GM19468 (cell line): Measurements from ENCODE around the gene TTC9.

Experiments
- ATAC-seq: cut with Tn5 transposase; IDR thresholded peaks from one replicate; pipeline ENCODE4 v1.9.1; 2021; ENCODE audit warnings: mild to moderate bottlenecking, moderate library complexity, moderate number of reproducible peaks; ENCODE audit not compliant: unreplicated experiment; ENCODE audit errors: extremely low read depth

TTC9 gene

DNA sequence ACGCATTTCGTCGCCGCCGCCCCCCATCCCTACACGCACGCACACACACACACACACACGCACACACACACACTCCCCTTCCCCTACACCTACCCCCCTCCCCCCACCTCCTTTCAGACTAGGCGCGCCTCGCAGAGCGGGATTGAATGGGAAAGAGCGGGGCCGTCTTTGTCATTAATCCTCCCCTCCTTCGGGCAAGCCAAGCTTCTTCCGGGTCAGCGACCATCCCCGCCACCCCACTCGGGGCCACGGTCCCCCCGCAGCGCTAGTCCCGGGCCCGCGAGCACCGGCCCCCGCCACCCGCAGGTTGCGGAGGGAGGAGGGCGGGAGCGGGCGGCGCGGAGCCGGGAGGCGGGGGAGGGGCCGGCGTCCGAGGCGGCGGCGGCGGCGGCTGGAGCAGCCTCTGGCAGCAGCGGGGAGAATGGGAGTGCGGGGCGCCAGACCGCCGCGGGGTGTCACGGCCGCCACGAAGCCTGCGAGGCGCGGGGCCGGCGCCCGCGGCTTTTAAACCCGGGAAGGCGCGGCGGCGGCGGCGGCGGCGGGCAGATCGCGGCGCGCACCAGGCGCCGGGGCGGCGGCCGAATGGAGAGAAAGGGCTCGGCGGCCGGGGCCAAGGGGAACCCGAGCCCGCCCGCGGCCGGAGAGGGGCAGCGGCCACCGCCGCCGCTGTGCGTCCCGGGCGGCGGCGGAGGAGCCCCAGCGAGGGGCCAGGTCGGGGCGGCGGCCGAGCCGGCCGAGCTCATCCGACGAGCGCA is at the start of gene TTC9:
TTC9 (plus strand) TSS at position 369 of the 755 bp plus-strand sequence; CDS start at position 583, 214 bp downstream.
- ATAC-seq: no peak

GRCh38 chr14:70594461-70594860 is 47.3 kb upstream of the TTC9 start:
- no peak for ATAC-seq

DNA sequence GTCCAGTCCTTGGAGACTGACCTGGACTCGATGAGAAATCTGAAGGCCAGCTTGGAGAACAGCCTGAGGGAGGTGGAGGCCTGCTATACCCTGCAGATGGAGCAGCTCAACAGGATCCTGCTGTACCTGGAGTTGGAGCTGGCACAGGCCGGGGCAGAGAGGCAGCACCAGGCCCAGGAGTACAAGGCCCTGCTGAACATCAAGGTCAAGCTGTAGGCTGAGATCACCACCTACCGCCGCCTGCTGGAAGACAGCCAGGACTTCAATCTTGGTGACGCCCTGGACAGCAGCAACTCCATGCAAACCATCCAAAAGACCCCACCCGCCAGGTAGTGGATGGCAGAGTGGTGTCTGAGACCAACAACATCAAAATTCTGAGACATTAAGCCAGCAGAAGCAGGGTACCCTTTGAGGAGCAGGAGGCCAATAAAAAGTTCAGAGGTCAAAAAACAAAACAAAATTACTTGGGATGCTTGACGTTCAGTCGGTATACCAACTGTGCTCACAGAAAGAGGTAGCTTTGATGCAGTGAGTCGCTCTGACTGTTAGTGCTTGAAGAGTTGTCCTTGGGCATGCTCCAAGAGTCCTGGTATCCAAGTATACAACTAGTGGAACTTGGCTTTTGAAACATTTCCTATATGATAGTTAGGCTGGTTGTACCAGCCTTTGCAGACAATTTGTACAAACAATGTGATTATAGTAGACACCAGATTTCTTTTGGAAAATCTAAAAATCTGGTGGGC is 46.1 kb upstream of the TTC9 start:
- ATAC-seq: no peak

DNA sequence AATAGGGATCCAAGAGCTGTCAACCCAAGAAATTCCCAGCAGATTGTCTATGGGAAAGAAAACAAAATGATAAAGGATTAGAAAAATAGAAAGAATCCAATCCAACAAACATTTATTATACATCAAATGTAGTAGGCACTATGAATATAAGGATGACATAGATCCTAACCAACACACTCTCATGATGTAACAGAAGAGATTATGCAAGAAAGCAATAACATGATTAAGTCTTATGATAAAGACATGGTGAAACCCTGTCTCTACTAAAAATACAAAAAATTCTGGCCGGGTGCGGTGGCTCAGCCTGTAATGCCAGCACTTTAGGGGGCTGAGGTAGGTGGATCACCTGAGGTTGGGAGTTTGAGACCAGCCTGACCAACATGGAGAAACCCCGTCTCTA is 44.0 kb upstream of the TTC9 start:
- no peak for ATAC-seq

DNA sequence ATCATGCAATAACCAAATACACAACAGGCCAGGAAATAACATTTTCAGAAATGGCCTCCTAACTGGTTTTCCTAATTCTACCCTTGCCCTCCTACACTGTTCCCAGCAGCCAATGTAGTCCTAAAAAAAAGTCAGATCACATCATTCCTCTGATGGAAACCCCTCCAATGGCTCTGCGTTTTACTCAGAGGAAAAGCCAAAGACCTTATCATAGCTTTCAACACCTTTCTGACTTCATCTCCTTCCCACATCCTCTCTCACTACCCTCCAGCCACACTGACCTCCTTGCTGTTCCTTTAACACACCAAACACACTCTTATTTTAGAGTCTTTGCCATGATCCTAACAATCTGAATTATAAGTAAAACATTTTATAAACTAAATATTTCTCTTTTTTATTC is 42.4 kb upstream of the TTC9 start:
- ATAC-seq: no peak

- ATAC-seq: no peak
These were observed 41.1 kb upstream of the TTC9 start, which contains the start of gene MED6 for GRCh38 chr14:70600382-70601157. TSS of gene MED6 (minus strand) at chr14:70600655. CDS start at chr14:70600637, 18 bp downstream.

- no peak for ATAC-seq
These were observed 40.6 kb upstream of the TTC9 start for GRCh38 chr14:70601162-70601561.

DNA sequence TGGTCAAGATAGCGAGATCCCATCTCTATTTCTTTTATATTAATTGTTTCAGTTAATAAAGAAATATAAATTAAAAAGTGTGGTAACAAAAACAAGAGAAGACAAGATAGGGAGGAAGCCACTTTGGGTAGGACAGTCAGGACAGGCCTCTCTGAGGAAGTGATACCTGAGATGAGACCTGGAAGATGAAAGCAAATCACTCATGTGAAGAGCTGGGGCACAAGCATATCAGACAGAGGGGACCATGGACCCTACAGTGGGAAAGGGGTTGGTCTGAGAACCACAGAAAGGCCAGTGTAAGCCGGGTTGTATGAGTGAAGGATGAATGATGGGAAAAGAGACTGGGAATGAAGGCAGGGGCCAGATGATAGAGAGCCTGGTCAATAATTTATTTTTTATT is 39.5 kb upstream of the TTC9 start:
- ATAC-seq: no peak

- no peak for ATAC-seq
These were observed 30.5 kb upstream of the TTC9 start for GRCh38 chr14:70611216-70611615.

DNA sequence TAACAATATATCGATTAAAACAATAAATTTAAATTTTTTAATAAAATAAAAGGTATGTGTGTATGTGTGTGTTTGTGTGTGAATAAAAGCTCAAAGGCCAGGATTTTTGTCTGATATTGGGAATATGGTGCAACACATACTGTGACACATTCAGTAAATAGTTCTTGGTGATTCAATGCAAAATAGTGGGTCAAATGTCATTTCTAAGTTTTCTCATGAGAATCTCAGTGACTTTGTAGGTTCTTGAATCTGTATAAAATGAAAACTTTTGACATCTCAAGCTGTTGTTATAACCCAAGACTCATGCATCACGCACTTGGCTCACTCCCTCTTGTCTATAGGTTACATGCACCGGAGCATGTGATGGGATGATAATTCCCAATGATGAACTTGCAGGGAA is 25.1 kb upstream of the TTC9 start:
- ATAC-seq: no peak

DNA sequence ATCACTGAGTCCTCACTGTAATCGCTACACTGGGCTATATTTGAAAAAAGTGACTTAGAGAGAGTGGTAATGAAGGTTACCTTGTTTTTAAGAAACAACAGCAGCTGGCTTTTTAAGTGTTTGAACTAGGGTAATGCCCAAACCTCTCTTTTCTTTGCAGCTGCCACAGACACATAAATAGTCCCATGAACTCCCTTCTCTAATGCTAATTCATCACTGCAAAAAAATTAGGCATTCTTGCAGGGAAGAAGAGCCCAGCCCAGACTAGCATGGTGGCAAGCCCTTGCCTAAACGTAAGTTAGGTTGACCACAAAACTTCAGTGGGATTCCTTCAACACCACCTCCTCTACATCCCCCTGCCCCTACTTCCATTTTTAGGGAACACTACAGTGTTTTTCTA is 23.4 kb upstream of the TTC9 start:
- no peak for ATAC-seq

GRCh38 chr14:70619708-70620107 is 22.0 kb upstream of the TTC9 start:
- no peak for ATAC-seq

DNA sequence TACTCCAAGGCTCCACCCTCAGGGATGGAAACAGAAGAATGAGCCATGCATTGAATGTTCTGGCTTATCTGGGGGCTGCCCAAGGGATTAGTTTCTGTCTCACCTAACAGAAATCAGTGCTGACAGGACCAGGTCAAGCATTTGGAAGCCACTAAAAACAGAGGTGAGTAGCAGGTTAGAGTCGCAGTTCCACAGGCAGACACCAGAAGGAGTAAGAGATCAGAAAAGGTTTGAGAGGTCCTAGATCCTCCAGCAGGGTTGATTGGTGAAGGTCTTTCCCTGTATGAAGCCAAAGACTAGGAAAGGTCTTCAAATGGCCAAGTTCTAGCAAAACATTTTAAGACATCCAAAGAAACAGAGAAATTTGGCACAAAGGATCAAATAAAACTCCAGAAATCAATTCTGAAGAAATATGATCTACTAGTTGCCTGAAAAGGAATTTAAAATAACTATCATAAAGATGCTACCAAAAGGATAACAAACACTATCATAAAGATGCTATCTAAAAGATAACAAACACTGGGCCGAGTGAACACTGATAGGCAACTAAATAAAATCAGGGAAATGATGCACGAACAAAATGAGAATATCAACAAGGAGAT is 19.5 kb upstream of the TTC9 start:
- no peak for ATAC-seq

DNA sequence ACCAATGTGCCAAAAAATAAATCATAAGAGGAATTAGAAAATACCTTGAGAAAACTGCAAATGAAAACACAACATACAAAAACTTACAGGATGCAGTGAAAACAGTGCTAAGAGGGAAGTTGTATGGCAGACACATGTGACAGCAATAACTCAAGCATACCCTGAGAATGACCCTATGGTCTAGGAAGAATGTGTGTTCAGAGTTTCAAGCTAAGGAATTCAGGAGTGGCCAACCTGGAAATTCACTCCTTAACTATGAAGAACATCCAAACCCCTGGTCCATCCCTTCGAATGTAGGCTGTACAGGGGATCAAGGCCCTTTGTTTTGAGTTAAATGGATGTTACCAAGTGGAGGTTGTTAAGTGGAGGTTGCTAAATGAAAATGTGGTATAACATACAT is 16.7 kb upstream of the TTC9 start:
- ATAC-seq: no peak

- no peak for ATAC-seq
These were observed 9.8 kb upstream of the TTC9 start for GRCh38 chr14:70631948-70632347.

- no peak for ATAC-seq
These were observed 5.6 kb upstream of the TTC9 start for GRCh38 chr14:70635971-70636595.

- ATAC-seq: no peak
These were observed 3.3 kb upstream of the TTC9 start for GRCh38 chr14:70638416-70638815.

GRCh38 chr14:70640938-70641547 is 673 bp upstream of the TTC9 start:
- ATAC-seq: peak; percentile 69
